HFFc6 (cell line): ENCODE measurements around the gene TMEM176B. TPM values are rescaled to one million over a fixed set of nuclear protein-coding genes. Genes with fewer than 3 reads are reported as not detected.

Experiments used
- DNase-seq: peaks from one replicate; pipeline ENCODE4 v3.0.0-alpha.2; 2018
- H3K27ac Mint-ChIP-seq: 2 replicates; pipeline ENCODE4 v1.8.0; 2020; ENCODE audit warnings: mild to moderate bottlenecking, mixed read lengths
- H3K27me3 Mint-ChIP-seq: 2 replicates; pipeline ENCODE4 v1.8.0; 2021; ENCODE audit warnings: mild to moderate bottlenecking, moderate library complexity, mixed read lengths; ENCODE audit not compliant: insufficient read depth
- H3K36me3 Mint-ChIP-seq: 2 replicates; pipeline ENCODE4 v1.8.0; 2021; ENCODE audit warnings: low read depth, mixed read lengths
- H3K4me1 Mint-ChIP-seq: 2 replicates; pipeline ENCODE4 v1.8.0; 2020; ENCODE audit warnings: low read depth, mixed read lengths
- H3K4me3 Mint-ChIP-seq: 2 replicates; pipeline ENCODE4 v1.8.0; 2020; ENCODE audit warnings: mild to moderate bottlenecking, moderate library complexity, mixed read lengths
- H3K9me3 Mint-ChIP-seq: 2 replicates; pipeline ENCODE4 v1.8.0; 2020; ENCODE audit warnings: mild to moderate bottlenecking, mixed read lengths
- total RNA-seq, 6 experiments: library from RNA; stranded (reverse); fragmentation: NEBNext Ultra II Directional; extraction: Animal tissue kit (Norgen Biotek cat#: 25700); gene quantifications; 2 replicates in 1 of 6; 3 replicates in 5 of 6; pipeline ENCODE4 v1.2.3, GENCODE V29; 2021
- TF ChIP-seq, protein P1 (sequence below): fragments of 200-600 bp; sonication (generic); IDR thresholded peaks from 2 replicates; pipeline ENCODE4 v1.5.0; 2021; ENCODE audit warnings: antibody characterized with exemption, mild to moderate bottlenecking

The TMEM176B gene
- total RNA-seq, 6 experiments from 2014 or later, result not detected

DNA sequence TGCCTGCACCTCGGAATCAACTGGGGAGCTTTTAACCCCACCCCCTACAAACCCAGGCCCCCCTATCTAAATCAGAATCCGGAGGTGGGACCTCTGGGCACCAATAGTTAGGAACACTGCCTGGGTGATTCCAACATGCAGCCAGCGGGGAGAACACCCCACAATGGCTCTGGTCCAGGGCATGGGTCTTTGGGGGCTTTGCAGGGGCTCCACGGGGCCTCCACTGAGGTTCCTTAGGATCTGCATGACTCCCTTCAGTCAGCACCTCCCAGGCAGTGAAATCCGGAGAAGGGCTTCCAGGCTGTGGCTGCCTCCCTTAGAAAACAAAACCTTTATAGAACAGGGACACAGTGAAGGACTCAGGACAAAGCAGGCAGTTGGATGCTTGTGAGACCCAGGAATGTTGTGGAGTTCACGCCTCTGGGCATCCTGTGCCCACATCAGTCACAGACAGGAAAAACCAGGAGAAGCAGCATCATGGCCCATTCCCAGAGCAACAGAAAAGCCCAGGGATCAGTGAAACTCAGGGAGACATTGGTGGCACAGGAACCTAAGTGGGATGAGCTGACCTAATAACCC lies 35.6 kb upstream of the TMEM176B start:
- TF ChIP-seq, protein P1, sequence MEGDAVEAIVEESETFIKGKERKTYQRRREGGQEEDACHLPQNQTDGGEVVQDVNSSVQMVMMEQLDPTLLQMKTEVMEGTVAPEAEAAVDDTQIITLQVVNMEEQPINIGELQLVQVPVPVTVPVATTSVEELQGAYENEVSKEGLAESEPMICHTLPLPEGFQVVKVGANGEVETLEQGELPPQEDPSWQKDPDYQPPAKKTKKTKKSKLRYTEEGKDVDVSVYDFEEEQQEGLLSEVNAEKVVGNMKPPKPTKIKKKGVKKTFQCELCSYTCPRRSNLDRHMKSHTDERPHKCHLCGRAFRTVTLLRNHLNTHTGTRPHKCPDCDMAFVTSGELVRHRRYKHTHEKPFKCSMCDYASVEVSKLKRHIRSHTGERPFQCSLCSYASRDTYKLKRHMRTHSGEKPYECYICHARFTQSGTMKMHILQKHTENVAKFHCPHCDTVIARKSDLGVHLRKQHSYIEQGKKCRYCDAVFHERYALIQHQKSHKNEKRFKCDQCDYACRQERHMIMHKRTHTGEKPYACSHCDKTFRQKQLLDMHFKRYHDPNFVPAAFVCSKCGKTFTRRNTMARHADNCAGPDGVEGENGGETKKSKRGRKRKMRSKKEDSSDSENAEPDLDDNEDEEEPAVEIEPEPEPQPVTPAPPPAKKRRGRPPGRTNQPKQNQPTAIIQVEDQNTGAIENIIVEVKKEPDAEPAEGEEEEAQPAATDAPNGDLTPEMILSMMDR, result no peak
- H3K27me3 Mint-ChIP-seq, result peaks cover 5% of the 10 kb centered on the region
- H3K9me3 Mint-ChIP-seq, result no peaks in the 10 kb centered on the region
- no peaks in the 10 kb centered on the region for H3K4me1 Mint-ChIP-seq
- no peak for DNase-seq
- no peak overlapping the region for H3K27ac Mint-ChIP-seq
- no peaks in the 10 kb centered on the region for H3K36me3 Mint-ChIP-seq
- H3K4me3 Mint-ChIP-seq, result no peak overlapping the region

DNA sequence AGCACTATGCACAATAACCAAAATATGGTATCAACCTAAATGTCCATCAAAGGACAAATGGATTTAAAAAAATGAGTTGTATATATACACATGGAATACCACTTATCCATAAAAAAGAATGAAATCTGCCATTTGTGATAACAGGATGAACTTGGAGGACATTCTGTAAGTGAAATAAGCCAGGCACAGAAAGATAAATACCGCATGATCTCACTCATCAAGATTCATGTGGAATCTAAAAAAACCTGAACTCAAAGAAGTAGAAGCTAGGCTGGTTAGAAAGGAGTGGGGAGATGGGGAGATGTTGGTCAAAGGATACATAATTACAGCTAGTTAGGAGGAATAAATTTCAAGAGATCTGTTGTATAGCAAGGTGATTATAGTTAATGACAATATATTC lies 34.9 kb upstream of the TMEM176B start:
- Mint-ChIP-seq H3K27me3 (peaks cover 5% of the 10 kb centered on the region), H3K27ac (no peak overlapping the region), H3K4me3 (no peak overlapping the region), H3K36me3 (no peaks in the 10 kb centered on the region), H3K4me1 (no peaks in the 10 kb centered on the region), H3K9me3 (no peaks in the 10 kb centered on the region)
- TF ChIP-seq, protein P1, result no peak
- no peak for DNase-seq

DNA sequence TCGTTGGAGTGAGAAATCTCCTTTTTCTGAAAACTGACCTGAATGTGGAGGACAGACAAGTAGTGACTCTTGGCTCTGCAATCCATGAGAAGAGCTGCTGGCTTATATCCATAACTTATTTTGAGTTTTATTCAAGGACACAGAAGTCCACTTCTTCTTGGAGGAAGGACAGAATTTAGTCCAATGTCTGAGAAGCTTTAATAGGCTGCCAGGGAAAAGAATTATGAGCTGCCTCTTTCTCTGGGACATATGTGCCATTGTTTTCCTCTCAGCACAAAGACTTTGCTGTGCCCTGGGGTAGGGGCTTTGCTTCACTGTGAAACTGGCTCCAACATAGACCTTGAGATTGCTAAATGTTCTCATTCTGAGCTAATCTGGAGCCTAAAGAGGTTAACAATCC lies 31.7 kb upstream of the TMEM176B start:
- TF ChIP-seq, protein P1, result no peak
- no peaks in the 10 kb centered on the region for H3K36me3 Mint-ChIP-seq
- DNase-seq, result no peak
- no peaks in the 10 kb centered on the region for H3K9me3 Mint-ChIP-seq
- H3K4me3 Mint-ChIP-seq, result no peak overlapping the region
- no peaks in the 10 kb centered on the region; the same call in none of the 2 replicates for H3K27me3 Mint-ChIP-seq
- no peaks in the 10 kb centered on the region for H3K4me1 Mint-ChIP-seq
- no peak overlapping the region for H3K27ac Mint-ChIP-seq

DNA sequence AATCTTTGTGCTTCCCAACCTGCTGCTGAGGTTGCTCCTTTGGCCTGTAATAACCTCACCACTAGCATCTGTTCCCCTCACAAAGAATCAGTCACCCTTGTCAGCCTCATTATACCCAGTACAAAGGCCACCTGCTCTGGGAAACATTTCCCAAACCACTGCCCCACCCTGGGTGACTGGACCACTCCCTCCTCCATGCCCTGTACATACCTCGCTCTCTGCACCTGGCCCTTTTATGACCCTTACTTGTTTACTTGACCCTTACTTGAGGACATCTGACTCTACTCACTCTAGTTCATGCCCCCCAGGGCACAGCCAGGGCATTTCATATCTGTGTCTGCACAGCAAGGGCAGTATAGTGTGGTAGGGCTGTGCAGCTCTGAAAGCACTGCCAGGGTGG lies 30.8 kb upstream of the TMEM176B start:
- Mint-ChIP-seq H3K27ac (no peak overlapping the region), H3K36me3 (no peaks in the 10 kb centered on the region), H3K27me3 (no peaks in the 10 kb centered on the region; the same call in none of the 2 replicates), H3K4me3 (no peak overlapping the region), H3K9me3 (no peaks in the 10 kb centered on the region; the same call in 1 of the 2 replicates), H3K4me1 (no peaks in the 10 kb centered on the region)
- TF ChIP-seq, protein P1, result no peak
- DNase-seq, result no peak

DNA sequence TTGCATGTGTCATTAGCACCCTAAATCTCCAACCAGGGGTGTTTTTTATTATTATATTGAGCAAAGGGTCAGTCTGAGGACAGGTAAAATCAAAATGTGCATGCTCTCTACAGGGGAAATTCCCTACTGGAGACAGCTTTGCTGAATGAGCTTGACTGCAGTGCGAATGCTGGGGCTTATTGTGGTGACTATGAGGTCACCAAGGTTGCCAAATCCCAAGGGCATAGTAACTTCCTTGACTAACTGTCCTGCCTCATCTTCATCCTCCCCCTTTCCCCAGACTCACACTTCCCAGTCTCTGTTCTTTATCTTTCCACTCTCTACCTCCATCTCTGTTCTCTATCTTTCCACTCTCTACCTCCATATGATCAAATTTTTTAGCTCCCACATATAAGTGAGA lies 29.3 kb upstream of the TMEM176B start:
- peaks cover 2% of the 10 kb centered on the region for H3K27me3 Mint-ChIP-seq
- no peaks in the 10 kb centered on the region for H3K36me3 Mint-ChIP-seq
- no peaks in the 10 kb centered on the region for H3K4me1 Mint-ChIP-seq
- no peak overlapping the region for H3K4me3 Mint-ChIP-seq
- DNase-seq, result no peak
- no peak overlapping the region for H3K27ac Mint-ChIP-seq
- TF ChIP-seq, protein P1, result no peak
- H3K9me3 Mint-ChIP-seq, result no peaks in the 10 kb centered on the region; the same call in 1 of the 2 replicates
